Aorta (tissue), 5 donors: ENCODE results near the gene NT5C1A. TPM values are rescaled to one million over a fixed set of nuclear protein-coding genes. Genes with fewer than 3 reads are reported as not detected.
A peak's percentile ranks its signal among the peaks of the same experiment; 100 is the strongest.

Source experiments
- ATAC-seq: fragments of 200-7000 bp; cut with Tn5 transposase; one replicate; pipeline ENCODE4 v1.9.1; 2022; ENCODE audit warnings: moderate library complexity; ENCODE audit not compliant: low FRiP score
- DNase-seq, 2 donors: peaks; one replicate each; pipeline ENCODE4 v3.0.0-alpha.2; 2020
- H3K27ac ChIP-seq, 2 donors: one replicate each; pipeline ENCODE4 v1.5.1; 2013; ENCODE audit warnings: low read length in 2 of 2, mild to moderate bottlenecking in 2 of 2, moderate library complexity in 2 of 2, control low read depth in 1 of 2, inconsistent platforms in 1 of 2, low read depth in 1 of 2
- H3K27me3 ChIP-seq, 2 donors: one replicate each; pipeline ENCODE4 v1.6.1; 2013; ENCODE audit warnings: control low read depth in 1 of 2, low read length in 1 of 2, mild to moderate bottlenecking in 1 of 2, moderate library complexity in 1 of 2; ENCODE audit not compliant: insufficient read depth in 2 of 2, control insufficient read depth in 1 of 2
- H3K36me3 ChIP-seq, 2 donors: one replicate each; pipeline ENCODE4 v1.6.1; 2013; ENCODE audit warnings: control low read depth in 1 of 2, low read length in 1 of 2, mild to moderate bottlenecking in 1 of 2; ENCODE audit not compliant: insufficient read depth in 2 of 2, control insufficient read depth in 1 of 2
- H3K4me1 ChIP-seq, 2 donors: one replicate each; pipeline ENCODE4 v1.6.1; 2013; ENCODE audit warnings: low read length in 2 of 2, control low read depth in 1 of 2, mild to moderate bottlenecking in 1 of 2, moderate library complexity in 1 of 2; ENCODE audit not compliant: insufficient read depth in 2 of 2, control insufficient read depth in 1 of 2
- H3K4me3 ChIP-seq, 2 donors: one replicate each; pipeline ENCODE4 v1.5.1; 2013; ENCODE audit warnings: low read length in 2 of 2, control low read depth in 1 of 2, mild to moderate bottlenecking in 1 of 2
- H3K9me3 ChIP-seq: one replicate; pipeline ENCODE4 v1.6.1; 2013; ENCODE audit warnings: mild to moderate bottlenecking, low read length; ENCODE audit not compliant: control insufficient read depth
- WGBS, 2 donors: extraction: QIAGEN DNeasy Blood & Tissue Kit; methylation state at CpG; one replicate each; pipeline ENCODE4 v1.1.7; 2013; 5-methylcytosine and 5-hydroxymethylcytosine counted together
- intact Hi-C, 2 donors: fragments of 100-400 bp; cut with DNase I; formaldehyde crosslinking; loops; one replicate each; pipeline versions ENCODE4 v1.14.2 to v1.15.0; 2022
- polyA plus RNA-seq, 2 donors: library from polyadenylated mRNA; stranded (reverse); fragments of 200-250 nt; gene quantifications; one replicate each; pipeline ENCODE4 v1.2.3, GENCODE V29; 2013
- total RNA-seq, 2 donors: library from RNA; stranded (reverse); fragmentation: NEBNext Ultra II Directional; extraction: Animal tissue kit (Norgen Biotek cat#: 25700); gene quantifications; one replicate each; pipeline ENCODE4 v1.2.1, GENCODE V29; 2021
- donor health status: healthy with polysubstance abuse.
- donor health status: Bipolar disorder and iron deficiency.
- donor health status: DM: no; HTN: no; CAD: no.
- donor health status: DM: no; HTN: no; CAD: no.
- donor health status: DM: yes; HTN: yes; CAD: no.

NT5C1A gene
- total and polyA plus RNA-seq, 4 donors = 0.46 to 0.57 TPM; not detected in 2

DNA sequence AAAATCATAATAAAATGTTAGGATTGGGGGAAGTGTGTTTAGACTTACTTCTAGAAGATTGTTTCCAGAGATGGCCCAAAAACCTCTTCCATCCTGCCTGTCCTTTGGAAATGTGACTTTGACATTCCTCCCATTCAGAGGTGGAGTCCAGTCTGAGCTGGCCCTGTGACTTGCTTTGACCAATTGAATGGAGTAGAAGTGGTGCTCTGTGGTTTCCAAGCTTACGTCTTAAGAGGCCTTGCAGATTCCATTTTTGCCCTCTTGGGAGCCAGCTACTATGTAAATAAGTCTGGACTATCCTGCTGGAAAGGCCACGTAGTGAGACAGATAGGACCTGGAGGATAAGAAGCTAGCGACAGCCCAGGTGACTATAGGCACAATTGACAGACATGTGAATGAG is 1.3 kb upstream of the NT5C1A start:
- Histone ChIP-seq H3K27me3 (no peaks in the 10 kb centered on the region), H3K4me3 (no peak overlapping the region), H3K4me1 (no peaks in the 10 kb centered on the region), H3K9me3 (no peaks in the 10 kb centered on the region), H3K36me3 (no peaks in the 10 kb centered on the region), H3K27ac (no peak overlapping the region)
- ATAC-seq = no peak
- DNase-seq = no peak
- intact Hi-C loops = no loop called here
- 89 to 93% methylated on average over 3 of the region's 3 CpGs for WGBS, 2 donors

DNA sequence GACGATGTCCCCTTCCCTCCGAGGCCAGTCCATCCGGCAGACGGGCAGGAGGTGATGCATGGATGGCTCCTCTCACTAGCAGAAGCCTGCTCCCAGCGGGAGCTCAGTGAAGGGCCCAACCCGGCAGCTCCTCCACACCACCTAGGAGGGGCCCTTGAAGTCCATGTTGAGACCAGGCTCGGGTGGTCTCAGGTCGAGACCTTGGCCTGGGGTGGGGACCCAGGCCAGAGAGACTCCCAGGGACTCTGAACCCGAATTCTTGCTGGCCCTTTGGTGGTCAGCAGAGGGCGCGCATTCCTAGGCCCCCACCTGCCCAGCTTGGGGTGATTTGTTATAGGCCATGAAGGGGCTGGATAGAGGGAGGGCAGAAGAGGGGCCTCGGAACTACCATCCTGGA is 642 bp upstream of the NT5C1A start:
- H3K27me3 ChIP-seq = no peaks in the 10 kb centered on the region
- DNase-seq = no peak
- intact Hi-C loops = no loop called here
- no peaks in the 10 kb centered on the region for H3K4me1 ChIP-seq
- WGBS, 2 donors = 36 to 44% methylated on average over 12 of the region's 12 CpGs
- no peak overlapping the region for H3K27ac ChIP-seq
- H3K9me3 ChIP-seq = no peaks in the 10 kb centered on the region
- no peaks in the 10 kb centered on the region for H3K36me3 ChIP-seq
- no peak overlapping the region for H3K4me3 ChIP-seq
- ATAC-seq = no peak

DNA sequence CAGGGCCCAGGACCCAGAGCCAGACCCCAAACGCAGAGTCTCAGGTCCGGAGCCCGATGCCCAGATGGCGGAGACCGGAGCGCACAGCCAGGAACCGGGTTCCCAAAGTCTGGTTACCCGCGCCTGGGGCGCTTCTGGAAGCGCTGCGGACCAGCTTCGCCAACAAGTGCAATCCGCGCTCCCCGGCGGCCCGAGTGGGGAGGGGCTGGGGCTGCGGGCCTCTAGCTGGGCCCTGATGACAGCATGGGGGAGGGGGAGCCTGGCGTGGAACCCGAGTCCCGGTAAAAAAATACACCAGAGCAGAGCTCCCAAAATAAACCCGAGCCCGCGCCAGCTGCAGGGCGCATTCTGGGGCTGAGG is 494 bp downstream of the NT5C1A start:
- intact Hi-C loops = no loop called here
- ATAC-seq = peak; percentile 73

DNA sequence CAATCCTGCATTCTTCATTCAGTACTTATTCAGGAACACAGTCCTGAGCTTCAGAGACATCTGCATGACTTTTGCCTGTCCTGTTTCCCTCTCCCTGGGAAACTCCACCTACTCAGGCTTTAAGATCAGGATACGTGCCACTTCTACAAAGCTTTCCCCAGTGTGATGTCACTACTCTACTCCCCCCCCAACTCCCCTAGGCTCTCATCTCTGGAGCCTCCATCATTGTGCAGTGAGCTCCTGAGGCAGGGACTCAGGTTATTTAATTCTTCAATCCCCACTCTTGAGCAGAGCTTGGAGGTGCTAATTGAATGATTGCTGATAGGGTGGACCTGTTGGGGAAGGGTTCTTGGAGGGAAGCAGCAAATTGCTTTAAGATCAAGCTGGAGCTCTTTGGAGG is 1.2 kb downstream of the NT5C1A start:
- no peak overlapping the region for H3K4me3 ChIP-seq

More for the DNA sequence above, 494 bp downstream of the NT5C1A start:
- no peaks in the 10 kb centered on the region for H3K36me3 ChIP-seq
- no peaks in the 10 kb centered on the region for H3K9me3 ChIP-seq
- no peak overlapping the region for H3K27ac ChIP-seq
- no peaks in the 10 kb centered on the region for H3K27me3 ChIP-seq
- H3K4me1 ChIP-seq = no peaks in the 10 kb centered on the region
- peak; percentile 51 to 85 for DNase-seq
- peak overlapping the region; percentile 24 to 57 for H3K4me3 ChIP-seq
- 1% methylated on average over 26 of the region's 26 CpGs for WGBS, 2 donors

DNA sequence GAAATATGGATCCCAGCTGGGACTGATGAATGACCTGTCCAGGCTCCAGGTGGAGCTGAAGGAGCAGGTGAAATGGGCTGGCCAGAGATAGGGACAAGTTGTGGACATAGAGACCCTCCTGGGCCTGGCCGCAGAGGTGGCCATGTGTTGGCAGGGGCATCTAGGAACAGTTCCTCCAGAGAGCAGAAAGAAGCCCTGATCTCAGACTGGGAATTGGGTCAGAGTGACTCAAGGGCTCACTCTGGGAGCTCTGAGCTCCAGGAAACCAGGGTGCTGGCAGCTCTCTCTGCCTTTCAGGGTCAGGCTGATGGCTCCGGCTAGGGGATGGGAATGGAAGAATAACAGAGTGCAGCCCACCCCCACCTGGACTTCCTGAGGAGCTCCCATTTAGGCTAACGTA is 3.0 kb downstream of the NT5C1A start:
- Histone ChIP-seq H3K27me3 (no peaks in the 10 kb centered on the region), H3K4me1 (no peaks in the 10 kb centered on the region), H3K9me3 (no peaks in the 10 kb centered on the region), H3K4me3 (no peak overlapping the region), H3K36me3 (no peaks in the 10 kb centered on the region), H3K27ac (no peak overlapping the region)
- 28 to 34% methylated on average over 3 of the region's 3 CpGs for WGBS, 2 donors
- DNase-seq = no peak
- intact Hi-C loops = no loop called here
- no peak for ATAC-seq

More for the DNA sequence above, 1.2 kb downstream of the NT5C1A start:
- 17 to 31% methylated on average over 1 of the region's 1 CpG for WGBS, 2 donors
- Histone ChIP-seq H3K27ac (no peak overlapping the region), H3K36me3 (no peaks in the 10 kb centered on the region), H3K27me3 (no peaks in the 10 kb centered on the region), H3K9me3 (no peaks in the 10 kb centered on the region), H3K4me1 (no peaks in the 10 kb centered on the region)
- no peak for DNase-seq
- intact Hi-C loops = no loop called here
- no peak for ATAC-seq

DNA sequence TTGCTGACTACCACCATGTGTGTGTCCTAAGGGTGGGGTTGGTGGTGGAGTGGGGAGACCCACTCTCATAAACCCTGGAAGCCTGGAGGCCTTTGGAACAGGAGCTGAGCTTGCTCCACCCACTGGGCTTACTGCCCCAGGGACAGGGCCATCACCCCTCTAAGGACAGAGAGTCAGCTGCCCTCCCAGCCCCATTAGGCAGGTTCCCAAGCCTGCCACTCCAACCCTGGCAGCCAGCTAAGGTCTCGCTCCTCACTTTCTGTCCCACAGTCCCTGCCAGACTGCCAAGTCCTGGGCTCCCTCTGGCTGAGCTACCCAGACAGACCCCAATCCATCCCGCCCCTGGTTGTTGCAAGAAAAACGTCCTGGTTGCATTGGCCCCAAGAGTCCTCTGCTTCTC is 3.8 kb downstream of the NT5C1A start:
- Histone ChIP-seq H3K4me3 (no peak overlapping the region), H3K4me1 (no peaks in the 10 kb centered on the region), H3K27me3 (no peaks in the 10 kb centered on the region), H3K9me3 (no peaks in the 10 kb centered on the region), H3K36me3 (no peaks in the 10 kb centered on the region), H3K27ac (no peak overlapping the region)
- ATAC-seq (no peak), DNase-seq (no peak)
- intact Hi-C loops = no loop called here
- 22 to 27% methylated on average over 3 of the region's 3 CpGs for WGBS, 2 donors

DNA sequence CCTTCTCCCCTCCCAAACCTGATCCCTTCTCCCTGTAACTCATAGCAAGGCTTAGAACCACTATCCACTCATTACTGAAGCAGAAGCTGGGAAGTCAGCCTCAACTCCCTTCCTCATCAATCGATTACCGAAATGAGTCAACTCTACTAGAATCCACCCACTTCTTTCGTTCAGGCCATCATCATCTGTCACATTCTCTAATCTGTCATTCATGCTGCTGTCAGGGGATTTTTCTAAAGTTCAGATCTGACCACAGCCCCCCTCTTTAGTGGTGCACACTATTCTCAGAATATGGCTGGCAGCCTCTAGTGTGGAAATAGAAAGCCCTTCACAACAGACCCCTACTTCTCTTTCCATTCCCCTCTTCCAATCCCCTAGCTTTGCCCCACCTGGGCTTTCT is 5.1 kb downstream of the NT5C1A start:
- DNase-seq (no peak), ATAC-seq (no peak)
- no peak overlapping the region for H3K27ac ChIP-seq
- 91 to 92% methylated on average over 3 of the region's 3 CpGs for WGBS, 2 donors
- intact Hi-C loops = no loop called here
- no peak overlapping the region for H3K4me3 ChIP-seq
- H3K27me3 ChIP-seq = no peaks in the 10 kb centered on the region
- H3K9me3 ChIP-seq = no peaks in the 10 kb centered on the region
- H3K36me3 ChIP-seq = no peaks in the 10 kb centered on the region
- no peaks in the 10 kb centered on the region for H3K4me1 ChIP-seq

DNA sequence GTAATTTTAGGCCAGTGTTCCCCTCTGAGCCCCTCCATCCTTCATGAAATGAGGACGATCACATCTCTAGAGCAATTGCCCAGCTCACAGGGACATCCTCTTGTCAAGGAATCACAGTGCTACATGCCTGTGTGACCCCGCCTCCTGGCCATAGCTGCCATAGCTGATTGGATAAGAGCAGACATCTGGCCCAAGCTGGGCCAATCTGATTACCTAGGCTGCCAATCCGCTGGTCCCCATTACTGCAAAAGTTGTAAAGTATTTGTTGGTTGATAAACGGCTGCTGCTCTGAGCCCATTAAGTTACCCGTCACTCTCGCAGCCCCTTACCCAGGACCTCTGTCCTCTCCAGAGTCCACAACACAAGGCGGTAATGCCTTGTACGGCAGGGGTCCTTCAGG is 8.3 kb downstream of the NT5C1A start:
- H3K9me3 ChIP-seq = no peaks in the 10 kb centered on the region
- no peaks in the 10 kb centered on the region for H3K36me3 ChIP-seq
- H3K4me1 ChIP-seq = no peaks in the 10 kb centered on the region
- H3K27ac ChIP-seq = no peak overlapping the region
- DNase-seq (no peak), ATAC-seq (no peak)
- intact Hi-C loops = no loop called here
- WGBS, 2 donors = 86 to 88% methylated on average over 8 of the region's 8 CpGs
- H3K4me3 ChIP-seq = no peak overlapping the region
- no peaks in the 10 kb centered on the region for H3K27me3 ChIP-seq

DNA sequence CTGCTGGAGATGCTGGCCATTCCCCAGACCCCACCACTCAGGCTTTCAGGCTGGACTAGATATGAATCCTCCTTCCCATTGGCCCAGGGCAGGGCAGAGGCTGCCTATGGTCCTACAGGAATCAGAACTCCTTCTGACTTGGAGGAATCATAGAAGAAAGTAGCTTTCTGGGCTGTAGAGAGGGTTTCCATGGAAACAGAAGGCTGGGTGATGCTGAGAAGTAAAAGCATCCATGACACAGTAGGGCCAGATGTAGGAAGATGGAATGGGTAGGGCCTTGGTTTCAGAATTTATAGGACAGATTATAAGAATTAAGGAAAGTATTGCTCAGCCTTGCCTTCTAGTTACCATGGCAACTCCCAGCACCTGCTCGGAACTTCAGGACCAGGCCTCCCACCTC is 9.0 kb downstream of the NT5C1A start:
- ATAC-seq = no peak
- WGBS, 2 donors = 91 to 93% methylated on average over 1 of the region's 1 CpG
- intact Hi-C loops = no loop called here

More for the DNA sequence above, 9.0 kb downstream of the NT5C1A start:
- no peak overlapping the region for H3K4me3 ChIP-seq
- H3K4me1 ChIP-seq = peaks cover 0 to under 1% of the 10 kb centered on the region in 2 donors
- no peak for DNase-seq
- H3K36me3 ChIP-seq = no peaks in the 10 kb centered on the region
- no peaks in the 10 kb centered on the region for H3K27me3 ChIP-seq
- H3K9me3 ChIP-seq = no peaks in the 10 kb centered on the region
- H3K27ac ChIP-seq = no peak overlapping the region
